NCI-H2196 treated with DMSO at 0.1 percent for 48 hours (cell line): ENCODE results near the gene TCF7L1.

Source experiments
- DNase-seq: peaks from one replicate; lab custom pipeline; 2025; ENCODE audit not compliant: unreplicated experiment; lab: John Stamatoyannopoulos, UW

Gene TCF7L1

DNA sequence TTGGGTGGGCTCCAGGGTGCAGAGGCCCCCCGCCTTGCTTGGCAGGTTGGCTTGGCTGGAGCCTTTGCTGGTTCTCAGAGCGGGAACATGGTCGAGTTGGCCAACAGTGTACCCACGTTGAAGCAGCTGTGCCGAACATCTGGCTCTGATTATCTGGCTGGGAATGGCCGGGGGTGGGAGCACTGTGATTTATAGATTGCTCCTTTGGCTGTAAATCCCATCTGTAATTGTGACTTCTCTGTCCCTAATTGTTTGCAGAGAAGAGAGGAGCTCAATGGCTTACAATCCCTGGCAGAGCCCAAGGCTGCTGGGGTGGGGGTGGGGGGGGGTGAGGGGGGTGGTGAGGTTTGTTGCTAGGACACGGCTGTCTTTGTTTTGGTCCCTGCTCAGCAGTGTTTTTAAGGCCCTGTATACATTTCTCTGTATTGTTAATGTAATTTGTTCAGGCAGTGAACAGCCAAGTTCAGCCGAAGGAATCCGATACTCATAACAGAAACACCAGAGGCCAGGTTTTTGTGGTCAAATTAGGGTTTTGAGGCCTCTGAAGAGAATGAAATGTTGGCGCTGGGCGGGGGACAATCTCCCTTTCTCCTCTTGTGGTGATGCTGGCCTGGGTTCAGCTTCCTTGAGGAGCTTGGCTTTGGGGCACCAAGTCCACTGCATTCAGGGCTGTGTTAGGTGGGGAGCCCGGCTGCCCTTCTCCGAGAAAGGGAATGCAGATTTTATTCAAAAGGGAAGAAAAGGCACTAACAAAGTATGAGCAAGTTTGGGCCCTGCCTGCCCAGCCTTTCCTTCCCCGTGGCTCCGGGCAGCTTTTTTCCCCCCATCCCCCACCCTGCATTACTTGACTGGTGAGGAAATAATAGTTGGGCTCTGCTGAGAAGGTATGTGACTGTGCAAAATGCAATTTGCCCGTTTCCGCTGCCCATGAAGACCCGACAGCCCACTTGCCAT, 82.5 kb downstream of the TCF7L1 start:
- DNase-seq = peak; percentile 25

DNA sequence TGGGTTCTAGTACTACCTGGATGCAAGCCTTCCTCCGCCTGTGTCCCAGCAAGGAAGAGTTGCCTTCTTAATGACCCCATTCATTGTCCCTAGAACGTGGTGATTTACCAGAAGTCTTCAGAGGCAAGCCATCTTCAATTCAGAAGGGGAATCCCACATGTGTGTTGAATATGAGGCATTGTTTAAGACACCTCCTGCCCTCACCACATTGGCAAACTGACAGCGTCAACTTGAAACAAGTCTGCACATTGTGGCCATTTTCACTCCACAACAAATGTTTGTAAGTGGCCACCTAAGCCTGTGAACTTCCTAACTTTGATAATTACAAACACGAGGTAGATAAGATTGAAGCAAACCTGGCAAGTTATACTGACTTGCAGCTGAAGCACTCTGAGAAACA, 83.7 kb downstream of the TCF7L1 start:
- no peak for DNase-seq

DNA sequence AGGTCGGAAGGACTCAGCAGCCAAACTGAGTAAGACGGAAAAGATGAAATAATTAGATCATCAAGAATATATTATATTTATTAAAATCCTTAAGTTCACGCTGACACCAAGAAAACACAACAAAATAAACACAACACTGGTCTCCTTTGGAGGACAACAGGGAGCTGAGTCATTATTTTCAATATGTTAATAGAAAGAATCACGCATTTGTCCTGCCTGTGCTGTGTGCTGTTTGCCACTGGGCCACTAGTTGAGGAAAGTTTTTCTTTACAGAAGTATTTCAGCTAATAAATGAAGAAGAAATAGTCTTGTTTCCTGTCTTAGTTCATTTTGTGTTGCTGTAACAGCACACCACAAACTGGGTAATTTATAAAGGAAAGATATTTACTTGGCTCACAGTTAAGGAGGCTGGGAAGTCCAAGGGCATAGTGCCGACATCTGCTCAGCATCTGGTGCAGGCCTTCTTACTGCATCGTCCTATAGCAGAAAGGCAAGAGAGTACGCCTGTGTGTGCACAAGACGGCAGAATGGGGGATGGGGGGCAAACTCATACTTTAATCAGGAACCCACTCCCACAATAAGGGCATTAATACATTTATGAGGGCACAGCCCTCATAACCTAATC, 88.0 kb downstream of the TCF7L1 start:
- DNase-seq = no peak

DNA sequence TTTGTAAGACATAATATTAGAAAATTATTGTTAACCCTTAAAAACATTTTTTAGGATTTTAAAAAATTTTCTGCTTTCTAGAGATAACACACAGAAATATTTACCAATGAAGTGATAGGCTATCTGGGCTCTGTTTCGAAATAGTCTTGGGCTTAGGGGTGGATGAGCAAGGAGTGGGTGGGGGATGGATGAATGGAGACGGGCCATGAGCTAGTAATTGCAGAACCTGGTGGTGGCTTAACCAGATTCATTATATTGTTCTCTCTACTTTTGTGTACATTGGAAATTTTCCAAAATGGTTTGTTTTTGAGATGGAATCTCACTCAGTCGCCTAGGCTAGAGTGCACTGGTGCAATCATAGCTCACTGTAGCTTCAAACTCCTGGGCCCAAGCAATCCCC, 89.6 kb downstream of the TCF7L1 start:
- DNase-seq = no peak

DNA sequence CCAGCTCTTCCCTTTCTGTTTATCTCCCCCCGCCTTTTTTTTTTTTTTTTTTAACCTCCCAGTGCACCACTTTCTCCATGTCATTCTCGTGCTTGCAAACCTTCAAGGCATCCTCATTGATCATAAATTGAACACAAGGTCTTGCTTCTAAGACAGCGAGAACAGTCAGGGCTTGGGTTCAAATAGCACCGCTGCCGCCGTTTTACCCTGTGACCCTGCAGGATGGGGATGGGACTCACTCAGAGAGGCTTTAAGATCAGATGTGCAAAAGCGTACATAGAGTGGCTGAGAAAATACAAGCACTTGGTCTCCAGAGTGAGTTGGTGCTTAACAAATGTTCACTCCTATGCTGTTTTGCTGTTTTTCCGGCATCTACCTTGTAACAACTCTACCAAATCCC, 93.6 kb downstream of the TCF7L1 start:
- no peak for DNase-seq

DNA sequence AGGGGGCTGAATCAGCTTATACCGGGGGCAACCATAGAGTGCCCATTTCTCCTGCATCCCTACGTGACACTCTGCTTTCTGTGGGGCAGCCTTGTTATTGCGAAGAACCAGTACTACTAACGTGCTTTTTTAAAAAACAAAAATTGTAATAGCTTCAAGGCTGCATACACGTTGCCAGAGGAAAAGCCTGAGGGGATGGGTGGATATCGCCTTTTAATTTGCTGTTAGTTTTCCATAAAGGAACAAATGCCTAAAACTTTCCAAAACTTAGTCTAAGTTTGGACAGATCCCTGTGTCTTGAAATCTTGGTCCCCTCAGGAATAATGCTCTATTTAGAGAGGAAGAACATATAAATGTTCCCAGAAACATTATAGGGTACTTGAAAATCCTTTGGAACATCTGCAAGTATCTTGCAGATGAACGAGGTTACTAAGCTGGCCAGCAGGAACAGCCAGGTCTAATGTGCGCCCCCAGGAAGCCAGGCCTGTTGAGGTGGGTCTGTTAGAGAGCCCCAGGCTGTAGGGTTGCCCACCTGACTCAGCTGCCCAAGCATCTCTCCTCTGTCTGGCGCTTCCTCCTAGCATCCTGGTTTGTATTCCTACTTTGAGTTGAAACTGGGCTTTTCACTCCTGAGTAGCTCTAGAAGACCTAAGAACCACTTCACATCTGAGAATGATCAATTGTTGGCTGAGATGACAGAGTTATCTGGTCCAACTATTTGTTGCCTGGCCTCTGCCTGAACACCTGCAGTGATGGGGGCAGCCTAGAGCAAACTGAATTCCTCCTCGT, 97.7 kb downstream of the TCF7L1 start:
- DNase-seq = no peak

DNA sequence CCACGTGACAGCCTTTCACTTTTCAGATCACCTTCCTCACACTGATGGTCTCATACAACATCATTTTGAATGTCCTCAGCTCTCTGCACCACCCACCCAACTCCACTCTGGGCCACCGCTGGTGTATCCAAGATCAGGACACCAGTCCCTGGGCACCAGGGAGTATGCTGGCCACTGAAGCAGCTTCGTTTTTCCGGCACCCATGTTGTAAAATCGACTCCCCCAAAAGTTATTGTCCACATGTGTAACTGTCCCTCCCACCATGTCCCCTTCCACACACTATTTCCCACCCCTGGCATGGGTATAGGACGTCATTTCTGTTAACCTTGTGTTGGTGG, 98.2 kb downstream of the TCF7L1 start:
- DNase-seq = no peak

DNA sequence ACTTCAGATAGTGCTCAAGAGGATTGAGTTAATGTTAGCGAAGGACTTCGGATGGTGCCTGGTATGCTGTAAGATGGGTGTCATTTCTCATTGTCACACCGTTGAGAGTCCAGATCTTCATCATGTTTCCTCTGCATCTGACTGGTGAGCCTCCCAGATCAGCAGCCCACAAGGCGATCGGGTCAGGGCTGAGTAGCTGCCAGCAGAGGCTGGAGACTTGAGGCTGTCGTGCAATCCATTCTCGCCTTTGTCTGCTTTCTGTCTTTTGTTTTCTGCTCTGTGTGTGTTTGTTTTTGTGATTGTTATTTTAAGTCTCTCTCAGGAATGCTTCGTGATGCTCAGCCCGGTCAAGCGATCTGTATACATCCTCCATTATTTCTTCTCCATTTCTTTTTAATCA, 98.8 kb downstream of the TCF7L1 start:
- no peak for DNase-seq

DNA sequence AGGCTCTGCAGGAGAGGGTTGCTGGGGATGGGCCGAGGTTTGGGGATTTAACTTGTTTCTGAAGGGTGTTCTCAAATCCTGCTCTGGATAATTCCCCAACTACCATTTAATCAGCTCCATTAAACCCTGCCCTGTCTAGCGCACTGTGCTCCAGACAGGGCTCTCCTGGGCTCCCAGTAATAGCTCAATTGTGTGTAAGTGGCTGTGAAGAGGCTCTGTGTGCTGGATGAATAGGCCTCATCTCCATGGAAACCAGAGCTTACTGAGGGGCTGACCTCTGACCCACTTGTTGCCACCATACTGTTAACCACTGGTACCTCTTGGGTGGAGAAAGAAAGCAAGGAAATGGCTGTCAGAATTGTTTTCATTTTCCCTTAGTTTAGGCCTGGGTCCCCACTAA, 101.7 kb downstream of the TCF7L1 start:
- peak; percentile 29 for DNase-seq

DNA sequence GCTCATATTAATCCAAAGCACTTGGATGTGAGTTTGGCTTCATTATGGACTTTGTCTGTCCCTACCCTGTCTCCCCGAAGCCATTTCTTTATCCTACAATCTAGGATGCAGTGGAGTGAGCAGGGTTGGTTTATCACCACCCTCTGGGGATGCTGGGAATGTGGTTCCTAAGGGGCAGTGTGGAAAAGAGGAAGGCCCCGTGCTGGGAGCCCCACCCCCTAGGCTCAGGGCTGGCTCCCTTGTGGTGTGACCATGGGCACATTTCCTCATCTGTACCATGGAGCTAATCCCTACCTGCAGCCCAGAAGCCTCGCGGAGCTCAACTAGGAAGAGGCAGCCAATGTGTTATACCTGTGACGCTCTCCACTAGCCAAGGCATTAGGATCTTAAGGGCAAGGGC, 102.1 kb downstream of the TCF7L1 start:
- no peak for DNase-seq

DNA sequence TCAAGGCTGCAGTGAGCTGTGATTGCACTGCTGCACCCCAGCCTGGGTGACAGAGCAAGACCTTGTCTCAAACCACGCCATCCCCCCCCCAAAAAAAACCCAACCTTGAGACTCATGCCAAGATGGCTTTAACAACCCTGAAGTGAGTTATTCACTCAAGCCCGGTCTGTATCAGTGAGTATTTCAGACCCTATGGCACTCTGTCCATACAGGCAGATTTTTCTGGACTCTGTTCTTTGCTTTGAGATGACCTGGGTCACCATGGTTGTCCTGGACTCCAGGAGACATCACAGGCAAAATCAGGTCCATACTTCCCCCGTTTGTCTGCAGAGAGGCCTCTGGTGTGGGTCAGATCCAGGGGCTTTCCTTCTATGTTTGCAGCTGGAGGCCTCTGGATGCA, 102.9 kb downstream of the TCF7L1 start:
- DNase-seq = no peak

DNA sequence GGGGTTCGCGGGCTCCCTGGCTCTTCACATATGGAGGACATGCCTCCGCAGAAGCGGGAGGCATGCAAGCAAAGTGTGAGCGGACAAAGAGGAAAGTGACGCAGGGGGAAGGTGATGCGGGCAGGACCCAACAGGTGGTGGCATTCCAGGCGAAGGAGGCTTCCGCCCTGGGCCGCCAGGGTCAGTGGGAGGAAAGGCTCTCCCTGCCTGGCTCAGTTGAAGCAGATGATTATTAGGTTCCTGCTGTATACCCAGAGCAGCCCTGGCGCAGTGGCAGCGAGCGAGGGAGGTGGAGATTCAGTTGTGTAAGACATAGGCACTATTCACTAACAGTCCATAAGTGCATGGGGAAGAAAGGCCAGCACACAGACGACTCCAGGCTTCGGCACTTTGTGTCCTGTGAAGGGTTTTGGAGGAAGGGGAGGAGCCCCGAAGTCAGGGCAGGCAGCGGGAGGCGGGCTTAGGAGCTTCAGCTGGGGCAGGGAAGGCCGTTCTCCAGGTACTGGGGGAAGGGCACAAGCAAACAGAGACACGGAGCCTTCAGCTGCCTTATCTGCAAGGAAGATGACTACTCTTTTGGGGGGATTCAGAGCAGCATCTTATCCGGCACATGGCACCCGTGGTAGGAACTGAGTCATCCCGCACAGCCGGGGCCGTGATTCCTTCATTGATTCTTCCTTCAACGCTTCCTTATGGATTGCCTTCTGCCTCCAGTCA, 104.8 kb downstream of the TCF7L1 start:
- DNase-seq = no peak

DNA sequence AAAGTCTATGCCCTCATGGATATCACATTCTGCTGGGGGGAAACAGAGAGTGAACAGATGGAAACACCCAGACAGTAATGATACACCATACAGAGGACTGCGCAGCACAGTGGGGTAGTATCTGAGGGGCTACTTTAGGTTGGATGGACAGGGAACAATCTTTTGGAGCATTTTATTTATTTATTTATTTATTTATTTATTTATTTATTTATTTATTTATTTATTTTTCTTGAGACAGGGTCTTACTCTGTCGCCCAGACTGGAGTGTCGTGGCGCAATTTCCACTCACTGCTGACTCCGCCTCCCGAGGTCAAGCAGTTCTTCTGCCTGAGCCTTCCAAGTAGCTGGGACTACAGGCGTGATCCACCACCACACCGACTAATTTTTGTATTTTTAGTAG, 105.4 kb downstream of the TCF7L1 start:
- DNase-seq = no peak

DNA sequence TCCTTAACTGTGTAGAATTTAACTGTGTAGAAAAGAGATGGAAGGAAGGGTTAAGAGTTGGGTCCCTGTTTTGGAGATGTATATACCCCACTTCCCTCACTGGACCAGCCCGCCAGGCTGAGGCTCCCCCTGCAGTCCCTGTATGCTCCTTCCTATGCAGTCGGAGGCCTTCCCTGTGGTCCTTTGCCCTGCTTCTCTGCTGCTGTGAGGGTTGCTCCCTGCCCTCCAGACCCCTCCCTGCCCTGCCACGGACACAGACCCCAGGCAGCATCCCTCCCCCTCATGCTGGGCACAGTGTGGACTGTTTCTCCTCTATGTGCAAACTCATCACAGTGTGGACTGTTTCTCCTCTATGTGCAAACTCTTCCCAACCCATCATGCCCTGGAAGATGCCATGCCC, 105.9 kb downstream of the TCF7L1 start:
- no peak for DNase-seq

DNA sequence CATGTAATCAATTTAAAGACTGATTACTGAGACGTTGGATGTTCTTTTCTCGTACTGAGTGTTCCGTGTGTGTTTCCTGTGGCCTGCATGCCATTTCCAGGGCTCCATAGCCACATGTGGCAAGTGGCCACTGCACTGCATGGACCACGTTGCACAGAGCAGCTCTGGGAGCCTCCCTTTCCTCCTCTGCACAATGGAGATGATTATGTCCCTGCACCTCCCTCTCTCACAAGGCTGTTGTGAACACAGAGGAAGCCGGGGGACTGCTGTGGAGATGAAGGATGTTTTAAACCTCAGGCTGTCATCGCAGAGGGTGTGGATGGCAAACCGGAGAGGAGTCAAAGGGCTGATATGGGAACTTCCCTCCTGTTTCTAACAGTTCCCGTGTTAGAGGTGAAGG, 106.9 kb downstream of the TCF7L1 start:
- no peak for DNase-seq

DNA sequence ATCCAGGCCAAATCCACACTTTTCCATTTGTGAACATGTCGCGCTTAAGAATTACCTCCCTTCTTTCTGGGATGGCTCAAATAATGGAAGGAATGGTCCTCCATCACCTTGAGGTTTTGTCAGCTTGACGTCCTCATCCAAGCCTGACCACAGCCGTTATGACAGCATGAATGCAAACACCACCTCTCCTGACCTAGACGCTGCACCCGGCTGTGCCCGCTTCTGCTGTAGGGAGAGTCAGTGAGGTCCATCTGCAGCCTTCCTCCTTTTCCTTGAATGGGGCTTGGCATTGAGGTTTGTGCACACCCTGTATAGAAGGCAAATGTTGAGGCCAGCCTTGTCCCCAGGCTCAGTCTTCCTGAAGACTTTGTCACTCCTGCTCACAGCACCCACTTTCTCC, 109.1 kb downstream of the TCF7L1 start:
- no peak for DNase-seq

DNA sequence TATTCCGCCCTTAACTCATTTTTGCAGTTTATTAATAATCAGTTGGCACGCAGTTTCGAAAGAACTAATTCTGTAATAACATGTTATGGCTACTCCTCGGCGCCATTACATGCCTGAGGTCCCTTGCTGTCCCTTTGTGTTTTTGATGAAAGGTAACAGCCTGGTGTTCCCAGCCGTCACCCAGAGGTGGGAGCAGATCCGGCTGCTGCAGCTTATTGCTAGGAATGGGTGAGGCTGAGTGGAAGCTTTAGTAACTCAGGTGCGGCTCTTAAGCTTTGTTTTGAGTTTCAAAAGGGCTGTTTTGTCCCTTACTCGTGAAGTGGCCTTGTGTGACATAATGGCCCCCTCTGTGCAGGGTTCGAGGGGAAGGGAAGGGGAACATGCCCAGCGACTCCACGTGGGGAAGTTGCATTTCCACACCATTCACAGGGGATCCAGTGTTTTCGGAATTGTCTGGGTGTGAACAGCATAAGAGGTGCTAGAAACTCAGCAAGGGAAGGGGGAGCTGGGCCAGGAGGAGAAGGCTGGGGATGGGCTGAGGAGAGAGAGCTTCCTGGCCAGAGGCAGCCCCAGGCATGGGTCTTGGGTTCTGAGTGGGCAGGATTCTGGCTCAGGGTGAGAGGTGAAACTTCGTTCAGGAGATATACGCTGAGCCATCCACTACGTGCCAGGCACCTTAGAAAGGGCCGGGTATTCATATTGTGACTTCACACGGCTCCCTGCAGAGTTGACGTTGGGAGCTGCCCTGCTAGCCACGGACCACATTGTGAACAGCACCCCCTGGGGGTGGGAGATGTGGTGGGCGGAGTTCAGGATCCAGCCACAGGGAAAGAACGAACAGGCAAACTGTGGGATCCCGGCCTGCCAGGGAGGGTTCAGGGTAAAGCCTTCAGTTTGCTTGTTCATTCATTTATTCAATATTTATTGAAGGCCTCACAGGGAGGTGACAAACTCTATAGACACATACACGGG, 110.2 kb downstream of the TCF7L1 start:
- DNase-seq = no peak

DNA sequence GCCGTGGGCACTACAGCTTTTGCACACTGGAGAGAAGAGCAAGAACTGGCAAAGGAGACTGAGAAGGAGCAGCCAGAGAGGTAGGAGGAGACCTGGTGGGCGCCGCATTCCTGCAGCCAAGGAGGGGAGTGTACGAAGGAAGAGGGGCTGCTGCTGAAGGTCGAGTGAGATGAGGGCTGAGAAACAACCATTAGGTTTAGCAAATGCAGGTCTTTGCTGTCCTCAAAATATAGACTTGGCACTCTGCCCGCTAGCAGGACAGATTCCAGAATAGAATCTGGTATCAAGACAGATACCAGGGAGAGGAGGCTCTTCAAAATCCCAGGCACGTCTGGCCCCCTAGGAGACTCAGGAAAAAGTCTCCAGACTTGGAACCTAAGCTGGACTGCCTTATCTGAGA, 111.6 kb downstream of the TCF7L1 start:
- no peak for DNase-seq

DNA sequence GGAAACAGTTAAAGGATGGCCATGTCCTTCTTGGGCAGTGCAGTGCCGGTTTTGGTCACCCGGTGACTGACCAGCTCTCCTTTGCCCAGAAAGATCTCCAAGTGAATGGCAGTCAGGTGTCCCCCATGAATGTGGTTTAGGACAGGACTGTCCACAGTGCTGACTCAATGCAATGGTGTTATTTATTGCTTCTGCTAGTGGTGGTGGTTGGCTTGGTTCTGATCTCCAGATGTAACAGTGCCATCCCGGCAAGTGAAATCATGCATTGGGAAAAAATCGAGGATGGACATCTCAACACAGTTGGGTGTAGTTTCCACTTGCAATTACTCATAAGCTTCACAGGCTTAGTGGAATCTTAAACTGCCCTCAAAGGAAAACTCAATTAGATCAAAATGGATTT, 112.7 kb downstream of the TCF7L1 start:
- DNase-seq = no peak

DNA sequence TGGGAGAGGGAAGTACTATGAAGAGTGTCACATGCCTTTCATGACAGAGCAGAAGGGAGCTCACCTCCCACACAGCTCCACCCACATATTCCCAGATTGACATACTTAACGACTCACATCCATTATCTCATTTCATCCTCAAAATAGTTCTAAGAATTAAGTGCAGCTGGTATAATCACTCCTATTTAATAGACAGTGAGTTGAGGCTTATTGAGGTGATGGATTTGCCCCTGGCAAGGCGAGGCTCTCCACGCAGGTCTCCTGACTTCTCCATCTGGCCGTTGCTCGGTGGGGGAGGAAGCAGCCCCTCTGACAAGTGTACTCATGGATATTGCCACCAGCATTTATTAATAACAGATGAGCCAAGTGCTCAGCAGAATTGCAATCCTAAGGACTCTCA, 113.2 kb downstream of the TCF7L1 start:
- no peak for DNase-seq
